IPS-20b (cell line): ENCODE measurements around the gene TECPR2.

Experiments
- H3K27ac ChIP-seq: one replicate; pipeline ENCODE4 v1.5.1; 2013; ENCODE audit warnings: low read length
- H3K27me3 ChIP-seq: 2 replicates; pipeline ENCODE4 v1.6.1; 2013; ENCODE audit warnings: mild to moderate bottlenecking, low read length, inconsistent platforms; ENCODE audit not compliant: insufficient read depth
- H3K36me3 ChIP-seq: 2 replicates; pipeline ENCODE4 v1.6.1; 2013; ENCODE audit warnings: low read depth, mild to moderate bottlenecking, inconsistent platforms, low read length, moderate library complexity; ENCODE audit not compliant: insufficient read depth
- H3K4me1 ChIP-seq: 2 replicates; pipeline ENCODE4 v1.6.1; 2013; ENCODE audit warnings: mild to moderate bottlenecking, control low read depth, inconsistent platforms, low read length, moderate library complexity; ENCODE audit not compliant: insufficient read depth
- H3K4me3 ChIP-seq: 2 replicates; pipeline ENCODE4 v1.5.1; 2013; ENCODE audit warnings: mild to moderate bottlenecking, low read length, inconsistent platforms
- H3K9ac ChIP-seq: 2 replicates; pipeline ENCODE4 v1.6.1; 2013; ENCODE audit warnings: low read depth, mild to moderate bottlenecking, inconsistent platforms, low read length, moderate library complexity
- H3K9me3 ChIP-seq: 2 replicates; pipeline ENCODE4 v1.6.1; 2013; ENCODE audit warnings: mild to moderate bottlenecking, low read depth, low read length, inconsistent platforms; ENCODE audit not compliant: insufficient read depth

Gene TECPR2

GRCh38 chr14:102479777-102480176, 117.0 kb downstream of the TECPR2 start:
- no peaks in the 10 kb centered on the region for H3K36me3 ChIP-seq
- H3K4me3 ChIP-seq, result no peak overlapping the region
- H3K9ac ChIP-seq, result no peak overlapping the region
- H3K4me1 ChIP-seq, result no peaks in the 10 kb centered on the region
- no peaks in the 10 kb centered on the region for H3K27me3 ChIP-seq
- no peak overlapping the region for H3K27ac ChIP-seq
- H3K9me3 ChIP-seq, result no peaks in the 10 kb centered on the region

- Histone ChIP-seq H3K9ac (no peak overlapping the region), H3K4me3 (no peak overlapping the region), H3K36me3 (no peaks in the 10 kb centered on the region), H3K27ac (no peak overlapping the region), H3K27me3 (no peaks in the 10 kb centered on the region), H3K4me1 (no peaks in the 10 kb centered on the region), H3K9me3 (no peaks in the 10 kb centered on the region)
These were observed 118.6 kb downstream of the TECPR2 start for GRCh38 chr14:102481371-102481770.

DNA sequence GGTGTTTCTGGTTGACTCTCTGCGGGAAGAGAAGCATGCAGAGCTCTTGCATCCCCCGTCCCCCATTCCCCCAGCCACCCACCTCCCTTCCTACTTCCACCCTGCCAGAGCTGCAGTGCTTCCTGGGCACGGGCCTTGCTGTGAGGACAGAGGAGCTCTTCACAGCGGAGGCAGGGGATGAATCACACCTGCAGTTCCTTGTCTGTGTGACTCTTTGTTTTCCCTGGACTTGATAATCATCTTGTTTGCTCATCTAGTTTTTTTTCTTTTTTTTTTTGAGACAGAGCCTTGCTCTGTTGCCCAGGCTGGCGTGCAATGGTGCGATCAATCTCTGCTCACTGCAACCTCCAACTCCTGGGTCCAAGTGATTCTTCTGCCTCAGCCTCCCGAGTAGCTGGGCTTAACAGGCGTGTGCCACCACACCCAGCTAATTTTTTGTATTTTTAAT, 119.1 kb downstream of the TECPR2 start:
- Histone ChIP-seq H3K27me3 (no peaks in the 10 kb centered on the region), H3K36me3 (no peaks in the 10 kb centered on the region), H3K9me3 (no peaks in the 10 kb centered on the region), H3K4me3 (no peak overlapping the region), H3K4me1 (no peaks in the 10 kb centered on the region), H3K27ac (no peak overlapping the region), H3K9ac (no peak overlapping the region)

GRCh38 chr14:102484316-102484715, 121.6 kb downstream of the TECPR2 start:
- H3K36me3 ChIP-seq, result no peaks in the 10 kb centered on the region
- no peak overlapping the region for H3K9ac ChIP-seq
- H3K4me3 ChIP-seq, result no peak overlapping the region
- H3K4me1 ChIP-seq, result no peaks in the 10 kb centered on the region
- H3K27me3 ChIP-seq, result no peaks in the 10 kb centered on the region
- H3K9me3 ChIP-seq, result no peaks in the 10 kb centered on the region
- no peak overlapping the region for H3K27ac ChIP-seq

GRCh38 chr14:102485693-102486512, 123.2 kb downstream of the TECPR2 start:
- no peaks in the 10 kb centered on the region for H3K36me3 ChIP-seq
- no peak overlapping the region for H3K4me3 ChIP-seq
- H3K9me3 ChIP-seq, result no peaks in the 10 kb centered on the region
- H3K4me1 ChIP-seq, result no peaks in the 10 kb centered on the region
- no peak overlapping the region for H3K9ac ChIP-seq
- H3K27ac ChIP-seq, result no peak overlapping the region
- H3K27me3 ChIP-seq, result no peaks in the 10 kb centered on the region

- Histone ChIP-seq H3K4me3 (no peak overlapping the region), H3K27me3 (no peaks in the 10 kb centered on the region), H3K36me3 (no peaks in the 10 kb centered on the region), H3K9me3 (no peaks in the 10 kb centered on the region), H3K9ac (no peak overlapping the region), H3K4me1 (no peaks in the 10 kb centered on the region), H3K27ac (no peak overlapping the region)
These were observed 123.9 kb downstream of the TECPR2 start for GRCh38 chr14:102486513-102487203.

DNA sequence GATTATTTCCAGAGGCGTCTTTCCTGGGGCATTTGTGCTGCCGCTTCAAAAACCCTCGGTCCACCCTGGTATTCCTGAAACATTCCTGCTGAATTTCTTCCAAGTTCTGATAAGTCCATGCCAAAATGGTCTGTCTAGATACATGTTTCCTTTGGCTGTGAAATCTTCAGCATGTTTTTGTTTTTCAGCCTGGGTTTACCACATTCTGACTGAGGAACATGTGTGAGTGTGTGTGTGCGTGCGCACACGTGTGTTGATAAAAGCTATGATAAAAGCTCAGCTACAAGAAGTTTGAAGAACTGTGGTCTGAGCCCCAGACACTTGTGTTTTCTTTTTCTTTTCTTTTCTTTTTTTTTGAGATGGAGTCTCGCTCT, 124.5 kb downstream of the TECPR2 start:
- Histone ChIP-seq H3K4me1 (no peaks in the 10 kb centered on the region), H3K9me3 (no peaks in the 10 kb centered on the region), H3K4me3 (no peak overlapping the region), H3K36me3 (no peaks in the 10 kb centered on the region), H3K9ac (no peak overlapping the region), H3K27ac (no peak overlapping the region), H3K27me3 (no peaks in the 10 kb centered on the region)

DNA sequence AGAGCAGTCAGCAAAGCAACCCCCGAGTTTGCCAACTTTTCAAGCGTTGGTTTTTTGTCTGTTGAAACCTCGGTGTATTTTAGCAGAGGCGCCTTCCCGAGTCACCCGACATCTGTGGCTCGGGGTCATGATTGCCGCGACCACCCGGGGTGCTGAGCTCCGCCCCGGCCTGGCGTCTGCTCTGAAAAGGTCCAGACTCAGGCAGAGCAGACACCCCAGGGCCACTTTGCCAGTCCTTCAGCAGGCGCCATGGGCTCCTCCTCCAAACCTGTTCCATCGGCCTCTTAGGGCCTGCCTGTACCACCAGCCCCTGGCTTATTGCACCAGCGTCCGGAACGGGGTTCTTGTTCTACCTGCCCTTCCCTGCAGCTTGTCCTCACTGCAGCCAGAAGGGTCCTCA, 127.7 kb downstream of the TECPR2 start:
- no peak overlapping the region for H3K4me3 ChIP-seq
- no peaks in the 10 kb centered on the region for H3K36me3 ChIP-seq
- H3K27ac ChIP-seq, result no peak overlapping the region
- no peaks in the 10 kb centered on the region for H3K27me3 ChIP-seq
- no peaks in the 10 kb centered on the region for H3K9me3 ChIP-seq
- H3K9ac ChIP-seq, result no peak overlapping the region
- H3K4me1 ChIP-seq, result no peaks in the 10 kb centered on the region

DNA sequence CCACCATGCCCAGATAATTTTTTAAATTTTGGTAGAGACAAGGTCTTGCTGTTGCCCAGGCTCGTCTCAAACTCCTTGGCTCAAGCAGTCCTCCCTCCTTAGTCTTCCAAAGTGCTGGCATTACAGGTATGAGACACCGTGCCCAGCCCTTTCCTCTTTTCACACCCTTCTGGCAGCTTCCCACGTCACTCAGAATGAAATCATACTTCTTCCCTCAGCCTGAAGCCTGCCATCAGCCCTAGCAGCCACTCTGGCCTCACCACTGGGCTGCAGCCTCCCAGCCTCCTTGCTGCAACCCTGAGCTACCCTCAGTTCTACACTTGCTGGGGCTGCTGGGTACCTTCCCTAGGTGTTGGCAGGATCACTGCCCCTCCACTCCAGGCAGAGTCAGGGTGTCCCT, 128.6 kb downstream of the TECPR2 start:
- H3K9me3 ChIP-seq, result no peaks in the 10 kb centered on the region
- H3K9ac ChIP-seq, result no peak overlapping the region
- H3K4me1 ChIP-seq, result no peaks in the 10 kb centered on the region
- no peak overlapping the region for H3K4me3 ChIP-seq
- H3K27me3 ChIP-seq, result no peaks in the 10 kb centered on the region
- no peak overlapping the region for H3K27ac ChIP-seq
- H3K36me3 ChIP-seq, result no peaks in the 10 kb centered on the region

GRCh38 chr14:102491786-102492530, 129.2 kb downstream of the TECPR2 start:
- no peak overlapping the region for H3K27ac ChIP-seq
- no peaks in the 10 kb centered on the region for H3K4me1 ChIP-seq
- H3K27me3 ChIP-seq, result no peaks in the 10 kb centered on the region
- H3K4me3 ChIP-seq, result no peak overlapping the region
- no peaks in the 10 kb centered on the region for H3K9me3 ChIP-seq
- H3K36me3 ChIP-seq, result no peaks in the 10 kb centered on the region
- no peak overlapping the region for H3K9ac ChIP-seq

DNA sequence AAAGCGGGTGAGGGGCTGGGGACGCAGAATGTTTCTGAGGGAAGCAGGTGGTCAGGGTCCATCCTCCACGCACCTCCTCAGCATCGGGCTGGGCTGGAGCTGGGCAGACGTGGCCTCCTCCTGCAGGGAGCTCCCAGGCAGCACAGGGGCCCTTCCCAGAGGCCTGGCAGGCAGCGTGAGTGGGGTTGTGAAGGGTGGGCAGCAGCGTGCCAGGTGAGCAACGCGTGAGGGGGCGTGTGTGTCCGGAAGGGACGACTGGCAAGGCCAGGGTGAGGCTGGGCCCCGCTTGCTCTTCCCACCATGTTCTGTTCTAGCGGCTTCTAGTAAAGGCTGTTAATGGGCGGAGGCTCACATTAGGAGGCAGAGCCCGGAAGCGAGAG, 129.8 kb downstream of the TECPR2 start:
- Histone ChIP-seq H3K4me3 (no peak overlapping the region), H3K27ac (no peak overlapping the region), H3K4me1 (no peaks in the 10 kb centered on the region), H3K9me3 (no peaks in the 10 kb centered on the region), H3K36me3 (no peaks in the 10 kb centered on the region), H3K9ac (no peak overlapping the region), H3K27me3 (no peaks in the 10 kb centered on the region)

DNA sequence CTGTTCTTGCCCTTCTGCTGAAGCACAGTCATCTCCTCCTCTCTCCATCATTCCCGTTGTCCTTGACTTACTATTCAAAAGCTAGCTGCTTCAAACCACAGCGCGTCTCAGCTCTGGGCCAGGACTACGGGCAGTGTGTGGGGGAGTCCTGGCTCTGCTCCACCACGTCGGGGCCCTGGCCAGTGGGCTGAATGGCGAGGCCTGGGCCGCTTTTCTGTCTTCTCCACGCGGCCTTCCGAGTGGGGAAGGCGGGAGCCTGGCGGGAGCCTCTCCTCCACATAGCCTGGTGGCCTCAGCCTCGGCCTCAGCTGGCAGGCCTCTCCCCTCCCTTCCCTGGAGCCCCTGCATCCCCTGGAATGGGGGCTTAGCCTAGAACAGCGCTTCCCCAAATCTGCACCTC, 130.4 kb downstream of the TECPR2 start:
- H3K4me1 ChIP-seq, result no peaks in the 10 kb centered on the region
- no peaks in the 10 kb centered on the region for H3K27me3 ChIP-seq
- no peak overlapping the region for H3K9ac ChIP-seq
- H3K4me3 ChIP-seq, result no peak overlapping the region
- no peaks in the 10 kb centered on the region for H3K9me3 ChIP-seq
- no peak overlapping the region for H3K27ac ChIP-seq
- H3K36me3 ChIP-seq, result no peaks in the 10 kb centered on the region
